SK-N-MC (cell line): ENCODE measurements around the gene GPR62.
"Not testable (repeated sequence)": the region's sequence is repeated elsewhere in the genome, so short reads cannot be mapped to it uniquely, and the experiment has no call there.

ENCODE experiments used
- DNase-seq: peaks from one replicate; pipeline ENCODE4 v3.0.0-alpha.2; 2011; ENCODE audit warnings: low read depth, low spot score
- H3K27ac ChIP-seq: fragments of 200-600 bp; sonication (generic); 2 replicates; pipeline ENCODE4 v1.5.1; 2016; ENCODE audit warnings: mixed run types
- H3K36me3 ChIP-seq: fragments of 200-600 bp; sonication (generic); 2 replicates; pipeline ENCODE4 v1.6.1; 2017; ENCODE audit warnings: antibody characterized with exemption, low read length, mixed read lengths; ENCODE audit not compliant: insufficient read depth
- H3K4me3 ChIP-seq: fragments of 200-600 bp; sonication (generic); 2 replicates; pipeline ENCODE4 v1.5.1; 2016
- H3K9ac ChIP-seq: fragments of 200-600 bp; sonication (generic); 2 replicates; pipeline ENCODE4 v1.8.0; 2017; ENCODE audit warnings: mixed run types, mixed read lengths; ENCODE audit not compliant: insufficient read length
- H3K9me3 ChIP-seq: fragments of 200-600 bp; sonication (generic); 2 replicates; pipeline ENCODE4 v1.6.1; 2017; ENCODE audit warnings: low read depth, mild to moderate bottlenecking, antibody characterized with exemption, low read length, moderate library complexity, mixed read lengths
- EZH2 ChIP-seq: fragments of 200-600 bp; sonication (generic); IDR thresholded peaks from one replicate; pipeline ENCODE4 v1.6.1; 2017; ENCODE audit warnings: antibody characterized with exemption
- FOXP2 ChIP-seq: optimal IDR thresholded peaks from 2 replicates; pipeline ENCODE3; 2011; ENCODE audit warnings: mild to moderate bottlenecking, moderate library complexity; ENCODE audit not compliant: insufficient read depth; ENCODE audit errors: extremely low read length, control extremely low read depth
- POLR2AphosphoS5 ChIP-seq: IDR thresholded peaks from 2 replicates; pipeline ENCODE4 v1.6.1; 2012; ENCODE audit warnings: mild to moderate bottlenecking, low read depth, low read length, borderline replicate concordance

Gene GPR62, protein sequence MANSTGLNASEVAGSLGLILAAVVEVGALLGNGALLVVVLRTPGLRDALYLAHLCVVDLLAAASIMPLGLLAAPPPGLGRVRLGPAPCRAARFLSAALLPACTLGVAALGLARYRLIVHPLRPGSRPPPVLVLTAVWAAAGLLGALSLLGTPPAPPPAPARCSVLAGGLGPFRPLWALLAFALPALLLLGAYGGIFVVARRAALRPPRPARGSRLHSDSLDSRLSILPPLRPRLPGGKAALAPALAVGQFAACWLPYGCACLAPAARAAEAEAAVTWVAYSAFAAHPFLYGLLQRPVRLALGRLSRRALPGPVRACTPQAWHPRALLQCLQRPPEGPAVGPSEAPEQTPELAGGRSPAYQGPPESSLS

DNA sequence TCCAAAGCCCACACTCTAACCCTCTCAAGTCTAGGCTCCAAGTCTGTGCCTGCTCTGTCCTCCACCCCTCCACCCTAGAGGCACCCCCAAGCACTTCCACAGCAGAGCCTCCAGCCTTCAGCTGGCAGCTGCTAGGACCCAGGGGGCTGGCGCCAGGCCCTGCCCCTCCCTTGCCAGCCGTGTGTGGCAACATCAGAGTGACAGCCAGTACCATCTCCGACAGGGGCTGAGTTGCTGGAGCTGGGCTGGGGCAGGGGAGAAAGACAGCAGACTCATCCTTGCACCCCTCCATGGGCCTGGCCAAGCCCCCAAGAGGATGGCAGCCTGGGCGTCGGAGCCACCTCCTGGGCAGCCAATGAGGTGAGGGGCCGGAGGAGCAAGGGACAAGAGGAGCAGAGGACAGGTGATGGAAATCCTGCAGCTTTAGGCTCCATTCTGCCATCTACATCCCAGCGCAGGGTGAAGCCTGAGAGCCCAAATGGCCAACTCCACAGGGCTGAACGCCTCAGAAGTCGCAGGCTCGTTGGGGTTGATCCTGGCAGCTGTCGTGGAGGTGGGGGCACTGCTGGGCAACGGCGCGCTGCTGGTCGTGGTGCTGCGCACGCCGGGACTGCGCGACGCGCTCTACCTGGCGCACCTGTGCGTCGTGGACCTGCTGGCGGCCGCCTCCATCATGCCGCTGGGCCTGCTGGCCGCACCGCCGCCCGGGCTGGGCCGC is at the start of gene GPR62:
TSS of gene GPR62 (plus strand) at position 207 of the 718 bp plus-strand sequence. CDS start at position 479, 272 bp downstream.
- Histone ChIP-seq H3K9me3 (no peaks in the 10 kb centered on the region), H3K36me3 (no peaks in the 10 kb centered on the region), H3K4me3 (no peak within 1 kb of the TSS), H3K27ac (no peak within 1 kb of the TSS), H3K9ac (no peak within 1 kb of the TSS)
- no peak for DNase-seq
- TF ChIP-seq POLR2AphosphoS5 (no peak), EZH2 (no peak), FOXP2 (no peak)

DNA sequence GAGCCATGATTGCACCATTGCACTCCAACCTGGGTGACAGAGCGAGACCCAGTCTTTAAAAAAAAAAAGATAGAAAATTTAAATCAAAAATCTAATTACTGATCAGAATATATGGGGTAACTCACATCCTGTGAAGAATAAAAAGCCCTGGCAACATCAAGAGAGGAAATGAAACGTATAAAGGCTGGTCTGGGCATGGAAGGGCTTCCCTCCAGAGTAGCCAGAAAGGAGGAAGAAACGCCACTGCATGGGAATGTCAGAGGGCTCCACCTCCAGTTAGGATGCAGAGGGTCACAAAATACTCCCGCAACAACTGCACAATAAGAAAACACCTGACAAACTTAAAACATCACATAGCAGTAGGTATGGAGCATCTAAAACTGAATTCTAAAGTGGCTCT is 47.2 kb upstream of the GPR62 start:
- Histone ChIP-seq H3K9me3 (no peaks in the 10 kb centered on the region), H3K36me3 (no peaks in the 10 kb centered on the region), H3K27ac (no peak overlapping the region), H3K9ac (no peak overlapping the region), H3K4me3 (no peak overlapping the region)
- TF ChIP-seq POLR2AphosphoS5 (no peak), EZH2 (no peak), FOXP2 (no peak)
- DNase-seq = no peak

DNA sequence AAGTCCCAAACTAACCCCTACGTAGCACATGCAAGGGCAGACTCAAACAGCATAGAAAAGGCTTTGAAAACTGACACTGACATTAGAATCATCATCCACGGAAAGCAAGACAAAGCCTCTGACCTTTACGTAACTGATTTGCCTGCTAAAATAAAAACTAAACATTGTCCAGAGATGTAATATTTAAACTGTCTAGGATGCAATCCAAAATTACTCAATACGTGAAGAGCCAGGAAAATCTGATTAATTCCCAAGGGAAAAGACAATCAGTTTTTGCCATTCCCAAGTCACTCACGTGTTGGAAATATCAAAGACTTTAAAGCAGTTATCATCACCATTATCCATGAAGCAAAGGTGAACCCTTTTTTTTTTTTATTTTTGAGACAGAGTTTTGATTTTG is 38.8 kb upstream of the GPR62 start:
- Histone ChIP-seq H3K36me3 (no peaks in the 10 kb centered on the region), H3K27ac (no peak overlapping the region), H3K9ac (no peak overlapping the region), H3K9me3 (no peaks in the 10 kb centered on the region), H3K4me3 (no peak overlapping the region)
- no peak for DNase-seq
- no peak for TF ChIP-seq FOXP2
- no peak for TF ChIP-seq POLR2AphosphoS5
- TF ChIP-seq EZH2 = no peak

DNA sequence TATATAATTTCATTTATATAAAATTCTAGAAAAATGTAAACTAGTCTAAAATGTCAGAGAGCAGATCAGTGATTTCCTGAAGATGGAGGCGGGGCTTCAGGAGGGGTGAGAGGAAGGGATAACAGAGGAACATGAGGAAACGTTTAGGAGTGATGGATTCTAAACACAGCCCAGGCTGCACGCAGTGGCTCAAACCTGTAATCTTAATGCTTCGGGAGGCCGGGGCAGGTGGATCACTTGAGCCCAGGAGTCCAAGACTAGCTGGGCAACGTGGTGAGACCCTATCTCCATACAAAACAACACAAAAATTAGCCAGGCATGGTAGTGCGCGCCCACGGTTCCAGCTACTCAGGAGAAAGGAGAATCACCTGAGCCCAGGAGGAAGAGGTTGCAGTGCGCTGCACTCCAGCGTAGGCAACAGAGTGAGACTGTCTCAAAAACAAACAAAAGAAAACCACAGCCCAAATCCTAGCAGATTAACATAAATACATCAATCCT is 34.1 kb upstream of the GPR62 start:
- H3K4me3 ChIP-seq = no peak overlapping the region
- H3K27ac ChIP-seq = no peak overlapping the region
- TF ChIP-seq FOXP2 (no peak), POLR2AphosphoS5 (no peak), EZH2 (no peak)

DNA sequence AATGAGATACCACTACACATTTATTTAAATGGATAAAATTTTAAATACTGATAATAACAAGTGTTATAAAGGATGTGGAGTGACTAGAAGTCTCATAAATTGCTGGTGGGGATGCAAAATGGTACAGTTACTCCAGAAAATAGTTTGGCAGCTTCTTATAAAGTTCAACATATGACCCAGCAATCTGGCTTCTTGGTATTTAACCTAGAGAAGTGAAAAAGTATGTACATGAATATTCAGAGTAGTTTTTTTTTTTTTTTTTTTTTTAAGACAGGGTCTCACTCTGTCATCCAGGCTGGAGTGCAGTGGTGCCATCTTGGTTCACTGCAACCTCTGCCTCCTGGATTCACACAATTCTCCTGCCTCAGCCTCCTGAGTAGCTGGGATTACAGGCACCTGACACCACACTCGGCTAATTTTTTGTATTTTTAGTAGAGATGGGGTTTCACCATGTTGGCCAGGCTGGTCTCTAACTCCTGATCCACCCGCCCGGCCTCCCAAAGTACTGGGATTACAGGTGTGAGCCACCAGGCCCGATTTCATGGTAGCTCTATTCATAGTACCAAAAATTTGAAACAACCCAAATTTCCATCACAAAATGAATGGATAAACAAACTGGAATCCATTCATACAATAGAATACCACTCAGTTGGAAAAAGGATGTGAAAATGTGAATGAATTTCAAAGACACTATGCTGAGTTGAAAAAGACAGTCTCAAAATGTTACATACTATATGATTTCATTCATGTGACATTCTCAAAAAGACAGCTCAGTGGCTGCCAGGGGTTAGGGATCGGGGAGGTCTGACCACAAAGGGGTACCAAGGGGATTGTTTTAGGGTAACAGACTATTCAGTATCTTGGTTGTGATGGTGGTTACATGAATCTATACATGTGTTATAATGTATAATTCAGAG is 27.9 kb upstream of the GPR62 start:
- TF ChIP-seq FOXP2 (no peak), EZH2 (no peak), POLR2AphosphoS5 (no peak)
- no peaks in the 10 kb centered on the region for H3K36me3 ChIP-seq

More for the DNA sequence above, 34.1 kb upstream of the GPR62 start:
- H3K36me3 ChIP-seq = no peaks in the 10 kb centered on the region
- no peaks in the 10 kb centered on the region for H3K9me3 ChIP-seq
- H3K9ac ChIP-seq = no peak overlapping the region
- no peak for DNase-seq

DNA sequence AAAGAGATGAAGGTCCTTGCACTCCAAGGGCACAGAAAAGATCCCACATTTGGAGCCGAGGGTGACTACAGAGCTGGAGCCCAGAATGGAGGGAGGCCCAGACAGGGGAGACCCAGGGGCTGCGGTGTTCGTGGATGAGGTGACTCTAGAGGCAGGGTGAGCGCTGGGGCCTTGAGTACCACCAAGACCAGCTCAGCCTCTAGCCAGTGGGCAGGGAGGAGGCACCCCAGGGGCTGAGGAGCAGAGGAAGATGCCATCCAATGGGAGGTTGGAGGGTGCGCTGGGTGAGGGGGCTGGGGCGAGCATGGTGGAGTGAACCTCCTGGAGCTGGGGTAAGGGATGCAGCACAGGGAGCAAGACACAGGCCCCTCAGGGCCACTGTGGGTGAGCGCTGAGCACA is 26.7 kb upstream of the GPR62 start:
- no peak overlapping the region for H3K27ac ChIP-seq
- H3K36me3 ChIP-seq = no peaks in the 10 kb centered on the region; the same call in 1 of the 2 replicates
- no peak for DNase-seq
- no peak overlapping the region for H3K4me3 ChIP-seq
- TF ChIP-seq POLR2AphosphoS5 = no peak
- no peak for TF ChIP-seq FOXP2
- TF ChIP-seq EZH2 = no peak
- H3K9ac ChIP-seq = no peak overlapping the region
- no peaks in the 10 kb centered on the region for H3K9me3 ChIP-seq

More for the DNA sequence above, 27.9 kb upstream of the GPR62 start:
- Histone ChIP-seq H3K9ac (no peak overlapping the region), H3K9me3 (no peaks in the 10 kb centered on the region), H3K27ac (no peak overlapping the region), H3K4me3 (no peak overlapping the region)
- no peak for DNase-seq

DNA sequence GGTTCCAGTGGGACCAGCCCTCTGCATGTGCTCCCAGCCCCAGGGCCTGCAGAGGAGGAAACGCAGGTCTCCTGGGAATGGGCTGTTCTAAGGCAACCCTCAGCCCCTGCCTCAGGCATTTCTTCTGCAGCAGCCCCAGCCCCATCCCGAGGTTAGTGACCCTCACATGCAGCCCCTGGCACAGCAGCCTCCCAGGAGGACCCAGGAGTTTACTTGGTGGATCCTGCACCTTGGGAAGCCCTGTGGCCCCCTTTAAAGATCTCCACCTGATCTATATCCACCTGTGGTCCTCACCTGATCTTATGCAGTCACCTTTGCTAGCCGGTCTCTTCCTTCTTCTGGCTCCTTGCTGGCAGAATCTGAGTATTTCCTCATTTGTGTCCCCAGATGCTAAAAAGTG is 26.2 kb upstream of the GPR62 start:
- not testable (repeated sequence) for H3K36me3 ChIP-seq, H3K4me3 ChIP-seq, H3K9ac ChIP-seq, DNase-seq, H3K27ac ChIP-seq, H3K9me3 ChIP-seq

DNA sequence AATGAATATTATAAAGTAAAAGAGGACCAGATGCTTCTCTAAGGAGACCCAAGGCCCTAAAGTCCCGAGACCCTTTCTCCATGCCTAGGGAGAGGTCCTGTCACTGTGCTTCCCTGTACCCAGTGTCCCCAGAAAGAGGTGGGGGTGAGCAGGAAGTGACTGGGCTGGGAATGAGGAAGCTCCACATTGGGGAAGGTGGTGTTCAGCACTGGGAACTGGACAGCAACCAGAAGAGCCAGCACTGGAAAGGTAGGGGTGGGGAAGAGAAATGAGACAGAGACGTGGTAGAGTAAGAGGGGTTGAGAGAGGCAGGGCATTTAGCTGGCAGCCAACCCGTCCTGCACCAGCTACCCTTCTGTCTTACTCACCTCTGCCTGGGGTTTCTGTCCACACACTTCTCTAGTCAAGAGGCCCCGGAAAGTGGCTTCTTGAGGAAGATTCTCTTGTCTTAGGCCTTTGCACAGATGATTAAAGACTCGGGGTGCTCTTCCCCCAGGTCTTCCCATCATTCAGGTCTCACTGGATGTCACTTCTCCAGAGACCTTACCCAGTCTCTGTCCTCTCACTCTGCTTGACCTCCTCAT is 25.7 kb upstream of the GPR62 start:
- H3K9ac ChIP-seq = no peak overlapping the region
- no peaks in the 10 kb centered on the region for H3K9me3 ChIP-seq
- no peak for TF ChIP-seq FOXP2
- TF ChIP-seq EZH2 = no peak
- no peak for TF ChIP-seq POLR2AphosphoS5
- H3K27ac ChIP-seq = no peak overlapping the region
- H3K4me3 ChIP-seq = no peak overlapping the region
- H3K36me3 ChIP-seq = no peaks in the 10 kb centered on the region; the same call in 1 of the 2 replicates
- DNase-seq = no peak
